Activated gamma-delta T cell treated with Interleukin-2 at 50 U/mL for 16 hours (primary cell): ENCODE measurements around the gene GPAM.

Experiments used
- DNase-seq: peaks from one replicate; pipeline ENCODE4 v3.0.0-alpha.2; 2020

Gene GPAM

GRCh38 chr10:112176543-112176942 is 7.0 kb downstream of the GPAM start:
- no peak for DNase-seq

- DNase-seq = no peak
Measured at GRCh38 chr10:112175409-112175808, 8.2 kb downstream of the GPAM start.

GRCh38 chr10:112173206-112173605 is 10.4 kb downstream of the GPAM start:
- DNase-seq = no peak

GRCh38 chr10:112168733-112169132 is 14.8 kb downstream of the GPAM start:
- no peak for DNase-seq

GRCh38 chr10:112166800-112167199 is 16.8 kb downstream of the GPAM start:
- no peak for DNase-seq

- DNase-seq = no peak
Measured at GRCh38 chr10:112161757-112162518, 21.6 kb downstream of the GPAM start.

- no peak for DNase-seq
Measured at GRCh38 chr10:112160834-112161233, 22.7 kb downstream of the GPAM start.

- DNase-seq = no peak
Measured at GRCh38 chr10:112159469-112159868, 24.1 kb downstream of the GPAM start.

GRCh38 chr10:112151524-112152039 is 32.0 kb downstream of the GPAM start:
- DNase-seq = no peak

- no peak for DNase-seq
Measured at GRCh38 chr10:112148331-112148730, 35.2 kb downstream of the GPAM start.

- no peak for DNase-seq
Measured at GRCh38 chr10:112146799-112147198, 36.8 kb downstream of the GPAM start.

GRCh38 chr10:112145263-112145662 is 38.3 kb downstream of the GPAM start:
- no peak for DNase-seq

- DNase-seq = no peak
Measured at GRCh38 chr10:112143420-112143819, 40.1 kb downstream of the GPAM start.

GRCh38 chr10:112141292-112141691 is 42.3 kb downstream of the GPAM start:
- DNase-seq = no peak

GRCh38 chr10:112140110-112140970 is 43.2 kb downstream of the GPAM start:
- peak; percentile 57 for DNase-seq

GRCh38 chr10:112139176-112139575 is 44.4 kb downstream of the GPAM start:
- no peak for DNase-seq

GRCh38 chr10:112137154-112137987 is 46.2 kb downstream of the GPAM start:
- DNase-seq = peak; percentile 49

GRCh38 chr10:112136486-112137153 is 46.9 kb downstream of the GPAM start:
- DNase-seq = no peak

GRCh38 chr10:112135604-112136003 is 48.0 kb downstream of the GPAM start:
- no peak for DNase-seq

- DNase-seq = no peak
Measured at GRCh38 chr10:112132435-112132834, 51.1 kb downstream of the GPAM start.

GRCh38 chr10:112131996-112132395 is 51.6 kb downstream of the GPAM start:
- no peak for DNase-seq

- no peak for DNase-seq
Measured at GRCh38 chr10:112131346-112131745, 52.2 kb downstream of the GPAM start.
